Esophagus (tissue), 2 donors: Measurements from ENCODE around the gene DNASE1. TPM values are rescaled to one million over a fixed set of nuclear protein-coding genes. Genes with fewer than 3 reads are reported as not detected.

Experiments
- H3K27ac ChIP-seq, 2 donors: one replicate each; pipeline ENCODE4 v1.5.1; 2013; ENCODE audit warnings: low read depth in 2 of 2, mild to moderate bottlenecking in 2 of 2, inconsistent platforms in 1 of 2, low read length in 1 of 2, moderate library complexity in 1 of 2
- H3K27me3 ChIP-seq, 2 donors: one replicate each; pipeline ENCODE4 v1.6.1; 2013; ENCODE audit warnings: low read length in 2 of 2, control low read depth in 1 of 2, mild to moderate bottlenecking in 1 of 2; ENCODE audit not compliant: insufficient read depth in 2 of 2, control insufficient read depth in 1 of 2
- H3K36me3 ChIP-seq, 2 donors: one replicate each; pipeline ENCODE4 v1.6.1; 2013; ENCODE audit warnings: low read length in 1 of 2; ENCODE audit not compliant: control insufficient read depth in 2 of 2, insufficient read depth in 2 of 2
- H3K4me1 ChIP-seq, 2 donors: one replicate each; pipeline ENCODE4 v1.6.1; 2013; ENCODE audit warnings: low read length in 1 of 2; ENCODE audit not compliant: control insufficient read depth in 2 of 2, insufficient read depth in 2 of 2
- H3K4me3 ChIP-seq, 2 donors: one replicate each; pipeline ENCODE4 v1.5.1; 2013; ENCODE audit warnings: low read length in 2 of 2, mild to moderate bottlenecking in 2 of 2, low read depth in 1 of 2, moderate library complexity in 1 of 2
- H3K9me3 ChIP-seq, 2 donors: one replicate each; pipeline ENCODE4 v1.6.1; 2013; ENCODE audit warnings: mild to moderate bottlenecking in 2 of 2, low read depth in 1 of 2, low read length in 1 of 2, moderate library complexity in 1 of 2; ENCODE audit not compliant: control insufficient read depth in 2 of 2, insufficient read depth in 1 of 2
- WGBS, 2 donors: extraction: QIAGEN DNeasy Blood & Tissue Kit; methylation state at CpG; one replicate each; pipeline ENCODE4 v1.1.7; 2013; 5-methylcytosine and 5-hydroxymethylcytosine counted together
- polyA plus RNA-seq, 2 donors: library from polyadenylated mRNA; stranded (reverse); fragments of 200-250 nt; gene quantifications; one replicate each; pipeline ENCODE4 v1.2.3, GENCODE V29; 2013
- donor health status: healthy with polysubstance abuse.
- donor health status: Bipolar disorder and iron deficiency.

Gene DNASE1
- polyA plus RNA-seq, 2 donors, result 3.5 to 23.8 TPM

DNA sequence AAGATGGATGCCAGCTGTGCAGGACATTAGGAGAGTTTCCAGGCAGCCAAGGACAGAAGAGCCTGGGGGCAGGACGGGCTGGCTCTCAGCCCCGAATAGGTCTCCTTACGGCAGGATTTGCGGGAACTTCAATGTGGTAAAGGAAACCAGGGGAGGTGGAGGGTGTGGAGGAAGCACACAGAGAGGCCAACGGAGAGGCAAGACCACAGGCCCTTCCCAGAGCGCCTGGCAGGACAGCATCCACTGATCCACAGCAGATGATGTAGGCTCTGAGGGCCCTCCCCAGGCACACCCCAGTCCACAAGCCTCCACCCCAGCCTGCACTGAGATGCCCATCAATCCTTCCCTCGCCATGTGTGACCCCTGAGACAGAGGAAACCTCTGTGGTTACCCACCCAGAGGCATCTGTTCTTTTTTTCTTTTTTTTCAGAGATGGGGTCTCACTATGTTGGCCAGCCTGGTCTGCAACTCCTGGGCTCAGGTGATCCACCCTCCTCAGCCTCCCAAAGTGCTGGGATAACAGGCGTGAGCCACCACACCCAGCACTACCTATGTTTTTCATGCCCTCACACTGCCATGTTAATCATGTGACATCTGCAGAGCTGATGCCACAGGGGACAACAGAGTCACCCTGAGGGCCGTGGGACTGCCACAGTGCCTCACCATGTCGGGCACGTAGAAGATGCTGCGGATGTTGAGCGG lies 19.3 kb downstream of the DNASE1 start:
- peaks cover 4 to 65% of the 10 kb centered on the region in 2 donors for H3K36me3 ChIP-seq
- no peaks in the 10 kb centered on the region for H3K4me1 ChIP-seq
- H3K27me3 ChIP-seq, result no peaks in the 10 kb centered on the region
- no peak overlapping the region for H3K4me3 ChIP-seq
- no peaks in the 10 kb centered on the region for H3K9me3 ChIP-seq
- no peak overlapping the region for H3K27ac ChIP-seq
- 87 to 94% methylated on average over 13 of the region's 13 CpGs for WGBS, 2 donors

DNA sequence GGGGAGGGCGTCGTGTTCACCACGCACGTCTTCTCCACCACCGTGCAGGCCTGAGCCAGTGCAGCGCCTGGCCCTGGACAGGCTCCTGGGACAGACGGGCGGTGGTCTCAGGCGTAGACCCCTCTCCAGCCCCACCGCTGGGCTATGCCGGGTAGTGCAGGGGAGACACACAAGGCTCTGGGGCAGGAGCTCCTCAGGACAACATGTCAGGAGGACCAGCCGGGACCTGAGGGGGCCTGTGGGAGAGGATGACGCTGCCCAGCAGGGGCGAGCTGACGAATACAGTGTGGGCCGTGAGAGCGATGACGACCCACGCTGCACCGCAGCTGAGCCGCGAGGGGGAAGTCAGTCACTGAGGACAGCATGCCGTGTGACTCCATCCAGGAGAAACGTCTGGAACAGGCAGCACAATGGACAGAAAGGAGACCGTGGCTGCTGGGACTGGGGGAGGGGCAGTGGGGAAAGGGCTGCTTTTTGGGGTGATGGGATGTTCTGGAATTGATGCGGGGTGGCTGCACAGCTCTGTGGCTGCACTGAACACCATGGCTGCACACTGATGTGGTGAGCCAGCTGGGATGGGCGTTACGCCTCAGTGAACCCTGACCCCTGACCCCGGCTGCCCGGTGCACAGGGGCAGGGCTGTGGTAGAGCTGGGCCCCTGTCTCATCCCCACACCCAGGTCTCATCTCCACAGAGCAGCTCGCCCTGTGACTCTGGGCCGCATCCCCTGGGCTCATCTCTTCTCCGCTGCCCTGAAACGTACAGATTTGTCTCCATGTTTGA lies 20.2 kb downstream of the DNASE1 start:
- 93 to 94% methylated on average over 34 of the region's 34 CpGs for WGBS, 2 donors
- peaks cover 8 to 66% of the 10 kb centered on the region in 2 donors for H3K36me3 ChIP-seq
- H3K27ac ChIP-seq, result no peak overlapping the region
- H3K27me3 ChIP-seq, result no peaks in the 10 kb centered on the region
- no peak overlapping the region for H3K4me3 ChIP-seq
- H3K9me3 ChIP-seq, result no peaks in the 10 kb centered on the region
- H3K4me1 ChIP-seq, result no peaks in the 10 kb centered on the region

DNA sequence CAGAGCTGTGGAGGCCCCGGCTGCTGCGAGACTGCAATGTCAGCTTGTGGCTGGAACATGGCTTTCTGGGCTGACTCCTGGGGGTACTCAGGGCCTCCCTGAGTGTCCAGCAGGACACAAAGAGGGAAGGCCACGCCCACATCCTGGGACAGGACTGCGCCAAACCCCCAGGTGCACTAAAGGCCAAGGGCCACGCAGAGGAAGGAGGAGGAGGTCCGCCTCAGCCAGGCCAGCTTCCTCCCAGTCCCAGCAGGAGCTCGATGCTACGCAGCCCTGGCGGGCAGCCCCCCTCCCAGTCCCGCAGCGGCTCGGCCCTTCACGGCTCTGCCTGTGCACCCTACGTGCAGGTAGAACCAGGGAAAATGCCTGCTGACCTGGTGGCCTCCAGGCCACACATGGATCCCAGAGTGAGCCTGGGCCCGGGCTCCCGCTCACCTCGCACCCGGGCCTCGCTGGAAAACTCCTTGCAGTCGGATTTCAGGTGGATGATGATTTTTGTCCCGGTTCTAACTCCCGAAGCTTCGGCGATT lies 21.2 kb downstream of the DNASE1 start:
- WGBS, 2 donors, result 92% methylated on average over 24 of the region's 24 CpGs
- H3K36me3 ChIP-seq, result peaks cover 10 to 70% of the 10 kb centered on the region in 2 donors
- H3K9me3 ChIP-seq, result no peaks in the 10 kb centered on the region
- H3K4me1 ChIP-seq, result no peaks in the 10 kb centered on the region
- H3K27ac ChIP-seq, result no peak overlapping the region
- H3K4me3 ChIP-seq, result no peak overlapping the region
- no peaks in the 10 kb centered on the region for H3K27me3 ChIP-seq

DNA sequence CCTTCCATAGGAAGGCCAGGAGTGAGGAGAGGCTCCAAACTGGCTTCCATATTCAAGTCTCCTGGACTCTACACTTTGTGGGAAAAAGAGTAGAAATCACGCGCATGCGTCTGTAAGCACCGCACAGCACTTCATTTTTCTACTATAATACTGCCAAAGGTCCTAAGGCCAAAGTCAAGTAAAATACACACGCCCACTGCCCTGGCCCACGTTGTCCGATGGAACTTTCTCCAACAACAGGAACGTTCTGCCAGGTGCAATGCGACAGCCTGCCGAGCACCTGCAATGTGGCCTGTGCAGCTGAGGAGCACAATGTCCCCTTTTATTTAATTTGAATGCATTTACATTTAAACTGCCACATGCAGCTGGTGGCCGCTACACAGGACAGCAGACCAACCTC lies 23.5 kb downstream of the DNASE1 start:
- Histone ChIP-seq H3K4me1 (no peaks in the 10 kb centered on the region), H3K27me3 (no peaks in the 10 kb centered on the region), H3K27ac (no peak overlapping the region), H3K9me3 (no peaks in the 10 kb centered on the region), H3K4me3 (no peak overlapping the region), H3K36me3 (peaks cover 6 to 58% of the 10 kb centered on the region in 2 donors)
- 92 to 96% methylated on average over 11 of the region's 11 CpGs for WGBS, 2 donors

DNA sequence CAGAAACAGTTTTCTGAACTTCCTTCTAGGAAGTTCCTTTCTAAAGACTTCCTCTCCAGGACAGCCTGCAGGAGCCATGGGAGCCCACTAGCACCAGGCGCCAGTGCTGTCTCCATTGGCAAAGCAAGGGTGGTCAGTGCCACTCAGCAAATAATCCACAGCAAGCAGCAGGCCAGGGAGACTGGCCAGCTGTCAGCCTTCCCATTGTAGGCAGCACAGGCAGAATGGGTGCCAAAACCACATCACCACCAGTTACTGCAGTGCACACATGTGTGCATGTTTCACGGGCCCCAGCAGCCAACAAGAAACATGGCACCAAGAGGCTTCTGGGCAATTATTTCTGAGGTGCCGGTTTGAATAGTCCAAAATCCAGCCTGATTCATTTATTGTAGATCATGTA lies 26.7 kb downstream of the DNASE1 start:
- H3K27me3 ChIP-seq, result no peaks in the 10 kb centered on the region
- no peak overlapping the region for H3K27ac ChIP-seq
- no peaks in the 10 kb centered on the region for H3K9me3 ChIP-seq
- peaks cover 12 to 43% of the 10 kb centered on the region in 2 donors for H3K36me3 ChIP-seq
- no peaks in the 10 kb centered on the region for H3K4me1 ChIP-seq
- H3K4me3 ChIP-seq, result no peak overlapping the region
- 76 to 90% methylated on average over 3 of the region's 3 CpGs for WGBS, 2 donors

DNA sequence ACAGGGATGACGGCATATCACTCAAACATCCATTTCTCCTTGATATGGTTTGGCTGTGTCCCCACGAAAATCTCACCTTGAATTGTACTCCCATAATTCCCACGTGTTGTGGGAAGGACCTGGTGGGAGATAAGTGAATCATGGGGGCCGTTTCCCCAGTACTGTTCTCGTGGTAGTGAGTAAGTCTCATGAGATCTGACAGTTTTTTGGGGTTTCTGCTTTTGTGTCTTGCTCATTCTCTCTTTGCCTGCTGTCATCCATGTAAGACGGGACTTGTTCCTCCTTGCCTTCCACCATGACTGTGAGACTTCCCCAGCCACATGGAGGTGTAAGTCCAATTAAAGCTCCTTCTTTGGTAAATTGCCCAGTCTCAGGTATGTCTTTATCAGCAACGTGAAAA lies 32.5 kb downstream of the DNASE1 start:
- H3K4me1 ChIP-seq, result peaks cover 3% of the 10 kb centered on the region in 2 donors
- no peaks in the 10 kb centered on the region for H3K27me3 ChIP-seq
- 77 to 87% methylated on average over 7 of the region's 7 CpGs for WGBS, 2 donors
- H3K4me3 ChIP-seq, result no peak overlapping the region
- H3K27ac ChIP-seq, result no peak overlapping the region
- peaks cover 6 to 15% of the 10 kb centered on the region in 2 donors for H3K36me3 ChIP-seq
- no peaks in the 10 kb centered on the region for H3K9me3 ChIP-seq

DNA sequence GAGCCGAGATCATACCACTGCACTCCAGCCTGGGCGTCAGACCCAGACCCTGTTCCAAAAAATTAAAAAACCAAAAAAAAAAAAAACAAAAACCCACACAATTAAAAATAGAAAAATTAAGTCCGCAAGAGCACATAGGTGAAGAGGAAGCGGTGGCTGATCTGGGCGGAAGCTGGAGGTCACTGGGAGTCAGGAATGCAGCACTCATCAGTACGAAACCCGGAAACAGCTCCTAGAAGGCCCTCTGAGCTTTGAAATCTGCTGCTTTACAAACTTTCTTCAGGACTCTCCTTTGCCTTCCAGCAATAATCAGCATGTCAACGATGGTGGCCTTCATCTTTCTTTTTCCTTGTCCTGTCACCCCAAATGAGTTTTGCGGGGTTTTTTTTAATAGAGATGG lies 33.3 kb downstream of the DNASE1 start:
- WGBS, 2 donors, result 89 to 96% methylated on average over 9 of the region's 9 CpGs
- Histone ChIP-seq H3K27ac (no peak overlapping the region), H3K9me3 (no peaks in the 10 kb centered on the region), H3K4me1 (peaks cover 3% of the 10 kb centered on the region in 2 donors), H3K27me3 (no peaks in the 10 kb centered on the region), H3K4me3 (no peak overlapping the region), H3K36me3 (peaks cover 6 to 15% of the 10 kb centered on the region in 2 donors)

DNA sequence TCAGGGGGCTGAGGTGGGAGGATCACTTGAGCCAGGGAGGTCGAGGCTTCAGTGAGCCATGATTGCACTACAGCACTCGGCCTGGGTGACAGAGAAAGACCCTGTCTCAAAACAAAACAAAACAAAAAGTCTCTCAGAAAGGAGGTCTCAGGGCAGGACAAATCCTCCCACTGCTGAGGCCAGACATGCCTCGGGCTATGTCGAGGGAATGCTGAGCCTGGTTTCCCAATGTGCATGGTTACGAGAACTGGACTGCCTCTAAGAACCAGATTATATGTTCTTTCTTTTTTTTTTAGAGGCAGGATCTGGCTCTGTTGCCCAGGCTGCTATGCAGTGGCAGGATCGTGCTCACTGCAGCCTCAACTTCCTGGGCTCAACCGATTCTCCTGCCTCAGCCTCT lies 35.2 kb downstream of the DNASE1 start:
- Histone ChIP-seq H3K9me3 (no peaks in the 10 kb centered on the region), H3K27ac (no peak overlapping the region), H3K4me1 (peaks cover 3% of the 10 kb centered on the region in 2 donors), H3K4me3 (no peak overlapping the region), H3K27me3 (no peaks in the 10 kb centered on the region), H3K36me3 (peaks cover 6 to 15% of the 10 kb centered on the region in 2 donors)
- WGBS, 2 donors, result 93 to 95% methylated on average over 7 of the region's 7 CpGs

DNA sequence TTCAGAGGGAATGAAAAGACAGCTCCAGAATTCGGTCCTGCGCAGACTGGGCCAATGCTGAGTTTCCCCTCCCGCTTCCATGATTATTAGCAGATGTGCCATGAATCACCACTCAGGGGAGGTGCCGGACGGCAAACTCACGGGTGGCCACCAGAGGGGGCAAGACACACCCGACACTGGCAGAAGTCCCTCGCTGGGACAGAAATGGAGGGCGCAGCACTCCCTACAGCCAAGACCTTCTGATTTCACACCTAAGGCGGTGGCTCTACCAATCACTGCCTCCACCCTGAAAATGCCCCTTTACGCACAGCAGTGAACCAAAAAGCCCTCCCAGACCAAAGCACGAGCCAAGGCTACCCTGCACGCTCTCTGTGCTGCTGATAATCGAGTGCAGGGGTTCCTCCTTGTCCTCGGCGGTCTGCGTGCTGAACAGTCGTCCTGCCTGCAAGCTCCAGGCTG lies 36.0 kb downstream of the DNASE1 start:
- H3K4me3 ChIP-seq, result peak overlapping the region in 1 of 2 donors; percentile 9
- H3K27ac ChIP-seq, result peak overlapping the region in 1 of 2 donors; percentile 5
- no peaks in the 10 kb centered on the region for H3K27me3 ChIP-seq
- peaks cover 3 to 9% of the 10 kb centered on the region in 2 donors for H3K36me3 ChIP-seq
- 26 to 30% methylated on average over 18 of the region's 18 CpGs for WGBS, 2 donors
- peaks cover 3% of the 10 kb centered on the region in 2 donors for H3K4me1 ChIP-seq
- H3K9me3 ChIP-seq, result no peaks in the 10 kb centered on the region
